Kidney (tissue), 14 donors: ENCODE measurements around the gene CTTN. TPM values are rescaled to one million over a fixed set of nuclear protein-coding genes. Genes with fewer than 3 reads are reported as not detected.
"Not testable (repeated sequence)": the region's sequence is repeated elsewhere in the genome, so short reads cannot be mapped to it uniquely, and the experiment has no call there.

ENCODE experiments used
- DNase-seq, 5 donors: peaks; one replicate each; pipeline ENCODE4 v3.0.0-alpha.2; 2013 to 2020
- FAIRE-seq: peaks from 2 replicates; lab custom pipeline; 2012; peaks lifted over from hg19 to GRCh38; lab: Jason Lieb, UNC
- H3K27ac ChIP-seq, 2 donors: one replicate each; pipeline ENCODE4 v1.7.0; 2013; ENCODE audit warnings: low read depth in 2 of 2, low read length in 2 of 2, inconsistent platforms in 1 of 2
- H3K27me3 ChIP-seq: one replicate; pipeline ENCODE4 v1.7.1; 2013; ENCODE audit warnings: low read length, inconsistent platforms; ENCODE audit not compliant: control insufficient read depth, insufficient read depth
- H3K36me3 ChIP-seq, 3 donors: one replicate each; pipeline versions ENCODE4 v1.7.0 to v1.7.1; 2013; ENCODE audit warnings: low read length in 3 of 3, control low read depth in 1 of 3, inconsistent platforms in 1 of 3; ENCODE audit not compliant: insufficient read depth in 3 of 3, control insufficient read depth in 2 of 3
- H3K4me1 ChIP-seq, 3 donors: one replicate each; pipeline versions ENCODE4 v1.7.0 to v1.7.1; 2013; ENCODE audit warnings: low read length in 3 of 3, inconsistent platforms in 1 of 3, low read depth in 1 of 3; ENCODE audit not compliant: control insufficient read depth in 2 of 3, insufficient read depth in 2 of 3
- H3K4me3 ChIP-seq, 3 donors: one replicate each; pipeline versions ENCODE4 v1.7.0 to v1.8.1; 2013; ENCODE audit warnings: low read length in 3 of 3, control low read depth in 1 of 3, inconsistent platforms in 1 of 3
- H3K9ac ChIP-seq, 3 donors: one replicate each; pipeline versions ENCODE4 v1.7.0 to v1.7.1; 2013; ENCODE audit warnings: low read length in 3 of 3, control low read depth in 1 of 3, inconsistent platforms in 1 of 3
- H3K9me3 ChIP-seq, 3 donors: one replicate each; pipeline versions ENCODE4 v1.7.0 to v1.7.1; 2013; ENCODE audit warnings: low read length in 3 of 3, control low read depth in 1 of 3, inconsistent platforms in 1 of 3; ENCODE audit not compliant: control insufficient read depth in 2 of 3, insufficient read depth in 1 of 3
- CTCF ChIP-seq: IDR thresholded peaks from 3 replicates; pipeline ENCODE4 v1.5.1; 2012; ENCODE audit warnings: mild to moderate bottlenecking, moderate library complexity, borderline replicate concordance; ENCODE audit not compliant: insufficient read depth; ENCODE audit errors: extremely low read depth
- intact Hi-C: fragments of 100-400 bp; cut with DNase I; formaldehyde crosslinking; loops from one replicate; pipeline ENCODE4 v1.11.1; 2022
- polyA plus RNA-seq: library from polyadenylated mRNA; stranded (reverse); fragments of 350-450 nt; fragmentation: Illumina TruSeq; extraction: RNeasy Lipid Tissue Mini Kit (QIAGEN cat#74804); gene quantifications from one replicate; pipeline ENCODE4 v1.2.3, GENCODE V29; 2014; ENCODE audit warnings: low read depth, low replicate concordance; ENCODE audit not compliant: insufficient read depth
- total RNA-seq: library from RNA; stranded (reverse); fragmentation: NEBNext Ultra II Directional; extraction: Animal tissue kit (Norgen Biotek cat#: 25700); gene quantifications from one replicate; pipeline ENCODE4 v1.2.1, GENCODE V29; 2021
- donor health status: control.
- donor health status: control.
- donor health status: control.
- donor health status: control.
- donor health status: control.
- donor health status: DM: yes; HTN: yes; CAD: no.
- donor health status: Normal renal cell carcinoma (clear cell type).

Gene CTTN
- total and polyA plus RNA-seq, 2 donors from 2014 or later, result 84.9 to 316 TPM

- intact Hi-C loops, result no loop called here
- Histone ChIP-seq H3K4me1 (peaks cover 0 to 5% (median 0%) of the 10 kb centered on the region in 3 donors), H3K36me3 (peaks cover 5 to 36% (median 26%) of the 10 kb centered on the region in 3 donors), H3K27me3 (no peaks in the 10 kb centered on the region), H3K4me3 (no peak overlapping the region), H3K9me3 (no peaks in the 10 kb centered on the region), H3K9ac (no peak overlapping the region), H3K27ac (no peak overlapping the region)
- FAIRE-seq (no peak), DNase-seq (no peak)
- no peak for TF ChIP-seq CTCF
Observed at GRCh38 chr11:70405679-70406395, 7.5 kb downstream of the CTTN start.

DNA sequence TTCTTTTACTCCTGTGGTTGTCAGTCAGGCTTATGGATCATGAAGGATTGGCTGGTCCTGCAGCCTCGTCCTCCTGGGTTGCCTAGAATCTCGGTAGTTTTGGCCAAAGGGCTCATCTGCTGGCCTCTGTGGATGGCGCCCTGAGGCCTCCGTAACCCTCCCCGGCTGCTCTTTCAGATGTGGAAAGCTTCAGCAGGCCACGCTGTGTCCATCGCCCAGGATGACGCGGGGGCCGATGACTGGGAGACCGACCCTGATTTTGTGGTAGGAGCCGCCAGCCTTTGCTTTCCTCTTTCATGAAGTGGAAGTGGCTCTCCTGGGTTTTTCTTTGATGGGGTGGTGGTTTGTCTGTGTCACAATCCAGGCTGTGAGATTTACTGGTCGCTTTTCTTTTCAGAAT lies 8.8 kb downstream of the CTTN start:
- Histone ChIP-seq H3K9me3 (no peaks in the 10 kb centered on the region), H3K27ac (no peak overlapping the region), H3K27me3 (no peaks in the 10 kb centered on the region), H3K9ac (no peak overlapping the region), H3K4me1 (peaks cover 0 to 5% (median 0%) of the 10 kb centered on the region in 3 donors), H3K4me3 (no peak overlapping the region), H3K36me3 (peaks cover 5 to 45% (median 35%) of the 10 kb centered on the region in 3 donors)
- DNase-seq (no peak), FAIRE-seq (no peak)
- TF ChIP-seq CTCF, result no peak
- intact Hi-C loops, result no loop called here

DNA sequence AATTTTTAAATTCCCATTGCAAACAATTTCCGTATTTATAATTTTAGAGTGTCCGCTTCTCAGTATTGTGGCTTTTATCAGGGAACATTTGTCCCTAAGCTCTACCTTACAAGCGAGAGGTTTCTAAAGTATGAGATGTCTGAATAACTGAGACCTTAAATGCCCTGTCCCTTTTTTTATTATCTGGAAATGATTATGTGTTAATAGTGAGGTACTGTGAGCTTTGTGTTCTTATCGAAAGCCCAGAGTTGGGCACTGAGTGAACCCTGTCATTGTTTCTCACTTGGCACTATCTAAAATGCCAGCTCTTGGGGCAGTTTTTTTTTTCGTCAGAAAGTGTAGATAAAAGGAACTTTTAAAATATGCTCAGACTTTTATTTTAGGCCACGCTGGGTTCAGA lies 9.5 kb downstream of the CTTN start:
- Histone ChIP-seq H3K27me3 (no peaks in the 10 kb centered on the region), H3K4me3 (no peak overlapping the region), H3K9me3 (no peaks in the 10 kb centered on the region), H3K9ac (no peak overlapping the region), H3K27ac (no peak overlapping the region), H3K4me1 (peaks cover 0 to 5% (median 0%) of the 10 kb centered on the region in 3 donors), H3K36me3 (peaks cover 5 to 50% (median 41%) of the 10 kb centered on the region in 3 donors)
- no peak for FAIRE-seq
- TF ChIP-seq CTCF, result no peak
- no peak for DNase-seq
- intact Hi-C loops, result no loop called here

DNA sequence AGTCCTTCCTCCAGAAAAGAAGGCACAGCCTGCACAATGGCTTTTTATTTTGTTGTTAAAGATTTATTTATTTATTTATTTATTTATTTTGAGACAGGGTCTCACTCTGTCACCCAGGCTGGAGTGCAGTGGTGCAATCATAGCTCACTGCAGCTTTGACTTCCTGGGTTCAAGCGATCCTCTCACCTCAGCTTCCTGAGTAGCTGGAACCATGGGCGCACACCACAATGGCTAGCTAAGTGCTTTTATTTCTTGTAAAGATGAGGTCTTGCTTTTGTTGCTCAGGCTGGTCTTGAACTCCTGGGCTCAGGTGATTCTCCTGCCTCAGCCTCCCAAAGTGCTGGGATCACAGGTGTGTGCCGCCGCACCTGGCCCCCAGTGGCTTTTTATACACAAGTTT lies 10.0 kb downstream of the CTTN start:
- H3K9ac ChIP-seq, H3K27me3 ChIP-seq, DNase-seq, H3K9me3 ChIP-seq, H3K27ac ChIP-seq, intact Hi-C loops, FAIRE-seq, H3K4me3 ChIP-seq, H3K4me1 ChIP-seq: not testable (repeated sequence)
- peaks cover 5 to 55% (median 46%) of the 10 kb centered on the region in 3 donors for H3K36me3 ChIP-seq
